ENCODE data around the gene KCNT1.

Gene KCNT1

DNA sequence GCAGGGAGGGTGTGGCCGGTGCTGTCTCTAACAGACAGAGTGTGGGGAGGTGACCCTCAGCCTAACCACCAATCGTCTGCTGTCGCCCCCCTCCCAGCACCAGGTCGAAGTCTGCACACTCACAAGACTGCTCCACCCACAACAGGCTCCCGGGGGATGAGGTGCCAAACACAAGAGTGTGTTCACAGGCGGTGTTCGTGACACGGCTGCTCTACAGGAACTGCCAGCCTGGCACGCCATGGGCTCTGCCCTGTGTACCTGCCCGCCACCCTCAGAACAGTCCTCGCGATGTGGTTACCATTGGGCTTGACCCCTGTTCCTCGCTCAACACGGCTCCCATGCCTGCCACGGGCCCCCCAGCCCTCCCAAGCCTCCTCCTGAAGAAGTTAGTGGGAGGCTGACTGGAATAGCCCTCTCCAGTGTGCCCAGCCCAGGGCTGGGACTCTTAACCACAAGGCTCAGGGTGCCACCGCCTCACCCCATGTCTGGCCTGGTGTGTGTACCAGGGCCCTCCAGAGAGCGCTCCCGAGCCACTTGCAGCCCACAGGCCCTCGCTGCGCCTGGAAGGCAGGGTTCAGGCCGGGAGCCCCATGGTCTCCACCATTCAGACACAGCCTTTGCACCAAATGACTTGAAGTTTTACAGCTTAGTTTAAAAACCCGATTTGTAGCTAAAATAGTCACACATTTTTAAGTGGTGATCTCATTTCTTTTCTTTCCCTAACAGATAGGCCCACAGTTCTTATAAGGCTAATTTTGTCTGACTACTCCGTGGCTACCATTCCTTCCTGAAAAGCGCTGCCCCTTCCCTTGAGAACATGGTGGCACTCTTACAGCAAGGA lies 102.8 kb downstream of the KCNT1 start:
- DNase-seq = no peak

GRCh38 chr9:135805422-135806022 lies 103.5 kb downstream of the KCNT1 start:
- no peak for DNase-seq

DNA sequence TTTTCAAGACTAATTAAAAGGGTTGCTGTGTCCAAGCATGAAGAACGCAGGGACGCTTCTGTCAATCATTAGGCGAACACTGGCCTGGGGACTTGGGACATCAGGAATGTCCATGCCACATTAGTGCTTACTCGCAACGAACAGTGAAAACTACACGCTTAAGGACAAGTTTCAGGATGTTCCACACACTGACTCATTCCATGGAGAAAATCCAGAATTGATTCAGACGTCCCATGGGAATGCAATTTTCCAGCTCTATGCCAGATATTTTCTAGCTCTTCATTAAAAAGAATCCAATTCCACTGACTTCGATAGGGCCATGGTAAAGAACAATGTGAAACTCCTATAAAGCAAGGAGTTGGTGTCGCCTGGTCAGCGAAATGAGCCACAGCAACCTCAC lies 107.2 kb downstream of the KCNT1 start:
- DNase-seq = no peak

DNA sequence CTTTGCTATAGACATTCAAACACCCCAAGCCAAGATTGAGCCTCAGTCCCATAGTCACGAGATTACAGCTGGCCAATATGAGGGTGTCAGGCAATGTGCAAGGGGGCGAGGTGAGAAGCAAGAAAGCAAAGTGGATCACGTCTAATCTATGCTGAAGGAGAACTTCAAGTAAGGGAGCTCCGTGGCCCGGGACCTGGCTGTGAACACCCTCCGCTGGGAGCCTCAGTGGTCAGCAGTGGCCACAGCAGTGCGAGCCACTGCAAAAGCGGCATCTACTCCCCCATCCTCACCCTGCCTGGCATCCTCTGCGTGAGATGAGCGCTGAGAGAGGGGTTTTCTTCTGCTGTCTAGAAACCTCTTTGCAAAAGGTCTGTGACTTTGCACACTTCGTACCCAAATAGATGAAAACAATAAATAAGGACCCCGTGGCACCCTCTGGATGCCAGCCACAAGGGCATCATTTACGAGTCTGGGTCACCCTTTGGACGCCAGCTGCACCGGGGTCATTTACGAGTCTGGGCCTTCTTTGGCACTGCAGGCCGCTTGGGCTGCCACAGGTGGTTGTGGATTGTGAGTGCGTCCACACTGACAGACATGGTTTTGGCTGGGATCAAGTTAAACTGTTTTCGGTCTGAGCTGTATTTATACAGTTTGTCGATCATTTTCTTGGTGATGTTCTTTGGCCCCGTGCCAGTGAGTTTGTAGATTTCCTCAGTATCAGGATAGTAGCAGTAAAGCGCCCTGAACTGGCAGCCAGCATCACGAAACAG lies 109.0 kb downstream of the KCNT1 start:
- no peak for DNase-seq

- DNase-seq = peak; percentile 97
Observed at GRCh38 chr9:135811801-135812200, 109.8 kb downstream of the KCNT1 start.

GRCh38 chr9:135812961-135813360 lies 111.0 kb downstream of the KCNT1 start:
- no peak for DNase-seq

GRCh38 chr9:135813671-135814290 lies 111.8 kb downstream of the KCNT1 start:
- DNase-seq = no peak

DNA sequence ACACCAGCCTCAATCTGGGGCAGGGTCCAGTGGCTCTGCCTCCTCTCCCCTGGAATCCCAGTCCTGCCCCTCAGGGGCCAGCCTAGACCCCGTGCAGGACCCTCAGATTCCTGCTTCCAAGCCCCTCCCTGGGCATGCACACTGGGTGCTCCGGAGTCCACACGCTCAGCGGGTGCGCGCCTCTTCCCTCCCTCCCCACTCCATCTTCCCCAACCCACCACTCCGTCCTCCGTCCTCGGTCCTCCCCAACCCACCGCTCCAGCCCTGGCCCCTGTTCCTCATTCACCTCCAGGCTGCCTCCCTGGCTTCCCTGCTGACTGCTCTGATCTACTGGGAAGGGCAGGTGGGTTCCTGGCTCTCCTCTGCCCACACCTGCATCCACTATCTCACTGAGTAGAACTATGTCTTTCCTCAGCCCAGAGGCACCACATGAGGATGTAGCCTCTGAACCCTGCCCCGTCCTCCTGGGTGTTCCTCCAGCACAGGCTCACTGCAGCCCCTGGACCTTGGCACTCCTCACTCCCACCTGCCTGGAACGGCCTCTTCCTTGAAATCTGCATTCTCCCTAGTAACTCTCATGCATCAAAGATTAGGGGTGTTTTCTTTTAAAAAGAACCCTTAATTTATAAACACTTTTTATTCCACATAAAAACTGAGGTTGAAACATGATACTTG lies 112.6 kb downstream of the KCNT1 start:
- no peak for DNase-seq

DNA sequence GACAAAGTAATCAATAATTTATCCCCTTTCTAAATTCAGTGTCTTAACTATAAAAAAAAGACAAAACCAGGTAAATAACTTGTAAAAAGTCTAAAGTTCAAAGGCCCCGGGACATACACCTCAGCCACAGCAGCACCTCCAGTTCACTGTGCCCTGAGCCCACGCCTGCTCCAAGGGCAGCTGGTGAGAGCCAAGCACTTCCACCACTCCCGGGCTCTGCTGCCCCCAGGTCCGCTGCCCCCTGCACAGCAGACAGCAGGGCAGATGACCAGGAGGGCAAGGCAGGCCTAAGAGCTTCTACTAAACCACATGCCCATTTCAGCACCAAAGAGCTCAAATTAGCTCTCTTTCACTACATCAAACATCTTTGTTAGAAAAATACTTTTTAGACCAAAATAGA lies 113.4 kb downstream of the KCNT1 start:
- no peak for DNase-seq

- DNase-seq = no peak
Observed at GRCh38 chr9:135815830-135816650, 114.1 kb downstream of the KCNT1 start.

- DNase-seq = no peak
Observed at GRCh38 chr9:135816651-135816970, 114.6 kb downstream of the KCNT1 start.

DNA sequence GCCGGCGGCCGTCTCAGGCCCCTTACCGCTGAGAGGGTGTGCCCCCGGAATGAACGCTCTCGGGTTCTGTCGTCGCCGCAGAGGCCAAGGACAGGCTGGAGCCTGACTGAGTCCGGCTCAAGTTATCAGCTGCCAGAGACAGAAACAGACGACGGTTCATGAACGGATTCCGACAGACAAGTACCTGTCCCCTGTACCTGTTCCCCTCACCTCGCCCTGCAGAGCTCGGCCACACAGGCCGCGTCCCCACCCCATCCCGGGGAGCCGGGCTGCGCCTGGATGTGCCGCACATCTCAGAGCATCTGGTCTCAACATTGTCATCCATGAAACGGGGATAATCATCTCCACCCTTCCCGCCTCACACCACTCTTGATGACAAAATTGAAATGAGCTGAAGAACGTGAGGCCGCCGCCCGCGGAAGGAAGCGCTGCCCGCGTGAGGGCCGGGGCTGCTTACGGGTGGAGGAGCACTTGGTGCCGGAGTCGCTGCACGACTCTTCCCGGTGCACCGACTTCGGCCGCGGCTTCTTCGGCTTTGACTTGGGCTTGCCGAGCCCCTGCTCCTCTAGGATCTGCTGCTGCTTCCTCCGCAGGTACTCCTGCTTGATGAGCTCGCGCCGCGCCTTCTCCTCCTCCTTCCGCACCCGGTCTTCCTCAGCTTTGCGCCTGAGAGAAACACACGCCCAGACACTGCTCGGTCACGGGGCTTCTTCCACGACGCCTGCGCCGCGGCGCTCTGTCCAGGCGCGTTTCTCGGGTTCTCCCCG lies 116.1 kb downstream of the KCNT1 start:
- DNase-seq = no peak

DNA sequence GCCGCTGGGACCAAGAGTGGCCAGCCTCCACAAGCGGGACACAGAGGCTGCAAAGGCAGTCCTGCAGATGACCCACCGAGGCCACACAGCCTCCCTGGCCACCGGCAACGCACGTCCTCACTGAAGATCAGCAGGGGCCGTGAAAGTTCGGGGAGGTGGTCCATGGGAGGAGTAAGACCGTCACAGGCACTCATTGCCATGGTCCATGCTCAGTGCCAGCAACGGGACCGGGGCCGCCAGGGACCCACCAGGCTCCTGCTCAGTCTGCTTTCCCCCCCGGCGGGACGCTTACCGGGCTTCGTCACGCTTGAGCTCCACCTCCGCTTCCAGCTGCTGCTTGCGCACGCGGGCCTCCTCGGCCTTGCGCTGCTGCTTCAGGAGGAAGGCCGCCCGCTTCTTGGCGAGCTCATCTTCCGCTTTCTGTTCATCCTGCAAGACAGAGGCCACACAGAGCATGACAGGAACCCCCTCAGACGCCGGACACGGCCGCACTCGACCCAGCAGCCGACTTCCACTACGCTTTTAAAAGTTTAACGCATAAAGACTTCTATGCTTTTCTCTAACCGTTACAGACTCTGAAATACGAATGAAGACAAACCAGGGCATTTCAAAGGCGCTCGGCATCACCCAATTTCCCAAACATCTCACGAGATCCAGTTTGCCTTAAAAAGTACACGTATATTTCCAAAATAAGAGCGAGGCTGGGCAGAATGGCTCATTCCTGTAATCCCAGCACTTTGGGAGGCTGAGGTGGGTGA lies 116.9 kb downstream of the KCNT1 start:
- DNase-seq = no peak

DNA sequence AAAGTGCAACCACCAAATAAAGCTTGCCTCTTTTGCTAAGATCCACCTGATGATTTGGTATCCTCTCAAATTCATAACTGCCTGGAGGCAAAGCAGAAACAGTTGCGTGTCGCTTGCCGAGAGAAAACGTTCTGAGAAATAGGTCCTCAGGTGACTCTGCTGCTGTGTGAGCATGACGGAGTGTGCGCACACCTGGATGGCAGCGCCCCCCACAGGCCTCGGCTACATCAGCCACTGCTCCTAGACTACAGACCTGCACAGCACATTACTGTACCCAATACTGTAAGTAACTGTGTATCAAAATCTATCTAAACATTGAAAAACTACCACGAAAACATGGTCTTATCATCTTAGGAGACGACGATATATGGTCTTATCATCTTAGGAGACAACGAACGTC lies 117.9 kb downstream of the KCNT1 start:
- no peak for DNase-seq

DNA sequence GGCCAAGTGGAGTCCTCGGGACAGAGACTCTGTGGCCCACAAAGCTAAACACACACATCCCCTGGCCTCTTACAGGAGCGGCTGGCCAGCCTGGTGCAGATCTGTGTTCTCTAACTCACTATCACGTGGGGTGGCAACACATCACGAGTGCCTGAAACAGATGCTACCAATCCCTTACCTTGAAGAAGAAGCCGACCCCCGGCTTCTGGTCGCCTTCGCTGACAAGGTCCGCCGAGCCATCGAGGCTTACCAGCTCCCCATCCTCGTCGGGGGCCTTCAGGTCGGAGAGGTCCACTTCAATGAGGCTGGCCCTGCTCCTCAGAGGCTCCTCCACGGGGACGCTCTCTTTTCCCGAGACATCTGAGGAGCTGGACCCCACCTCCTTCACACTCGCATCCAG lies 118.7 kb downstream of the KCNT1 start:
- no peak for DNase-seq

- no peak for DNase-seq
Observed at GRCh38 chr9:135821116-135821515, 119.1 kb downstream of the KCNT1 start.

DNA sequence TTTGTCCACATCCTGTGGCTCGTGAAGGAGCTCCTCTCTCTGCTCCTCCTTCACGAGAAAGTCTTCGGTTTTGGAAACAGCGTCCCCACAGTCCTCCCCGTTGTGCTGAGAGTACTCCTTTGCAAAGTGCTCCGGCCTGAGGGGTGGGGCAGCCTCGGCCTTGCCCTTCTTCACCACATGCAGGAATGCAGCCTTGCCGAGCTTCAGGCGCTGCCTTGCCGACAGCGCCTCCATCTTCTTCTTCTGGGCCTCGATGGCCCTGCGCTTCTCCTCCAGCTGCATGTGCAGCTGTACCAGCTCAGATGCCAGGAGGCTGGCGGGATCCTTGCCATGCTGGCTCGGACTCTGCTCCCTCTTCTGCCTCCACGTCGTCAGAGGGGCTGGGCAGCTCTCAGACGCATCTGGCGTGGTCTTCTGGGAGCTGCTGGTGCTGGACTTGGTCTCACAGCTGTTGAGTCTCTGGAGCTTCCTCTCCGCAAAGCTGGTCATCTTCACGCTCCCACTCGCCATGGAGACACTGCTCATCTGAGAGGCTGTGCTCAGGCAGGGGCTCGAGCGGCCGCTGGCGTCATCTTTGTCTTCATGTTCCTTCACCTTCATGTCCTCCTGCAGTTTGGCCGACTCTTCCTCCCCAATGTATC lies 119.9 kb downstream of the KCNT1 start:
- no peak for DNase-seq

DNA sequence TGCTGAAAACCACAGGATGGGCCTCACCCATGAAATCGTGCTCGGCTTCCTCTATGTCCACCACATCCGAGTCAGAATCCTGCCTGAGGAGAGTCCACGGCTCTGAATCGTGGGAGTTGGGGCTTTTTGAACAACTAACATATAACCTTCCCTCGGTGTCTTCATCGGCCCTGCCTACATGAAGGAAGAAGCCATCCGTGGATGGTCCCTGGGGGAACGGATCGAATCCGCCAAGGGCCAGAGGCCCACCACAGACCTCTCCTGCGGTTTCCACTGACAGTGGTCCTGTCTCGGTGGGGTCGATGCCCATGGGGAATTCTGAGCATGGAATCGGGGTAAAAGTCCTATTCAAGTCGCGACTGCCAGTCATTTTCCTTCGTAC lies 120.4 kb downstream of the KCNT1 start:
- no peak for DNase-seq

DNA sequence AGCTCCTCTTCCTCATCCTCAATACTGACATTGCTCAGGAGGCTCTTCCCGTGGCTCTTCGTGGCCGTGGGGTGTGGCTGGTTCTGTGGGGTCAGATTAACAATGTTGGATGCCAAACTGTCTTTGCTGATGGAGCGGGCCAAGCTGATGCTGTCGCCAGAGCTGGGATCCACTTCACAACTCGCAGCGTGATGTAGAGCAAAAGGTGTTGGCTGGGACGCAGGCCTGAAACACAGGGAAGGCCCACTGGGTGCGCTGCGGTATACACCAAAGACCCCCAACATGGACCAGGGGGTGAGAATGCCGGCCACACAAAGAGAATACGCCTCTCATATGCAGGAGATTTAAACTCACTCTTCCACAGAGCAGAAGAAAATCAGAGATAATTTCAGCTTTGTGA lies 121.1 kb downstream of the KCNT1 start:
- DNase-seq = no peak
